GM21717 (cell line): ENCODE measurements around the gene FDXR.

Experiments used
- ATAC-seq: cut with Tn5 transposase; IDR thresholded peaks from one replicate; pipeline ENCODE4 v1.9.1; 2021; ENCODE audit warnings: mild to moderate bottlenecking, moderate library complexity; ENCODE audit not compliant: unreplicated experiment

FDXR gene

GRCh38 chr17:74859459-74860228, 13.2 kb downstream of the FDXR start, which contains the start of gene GRIN2C:
Gene GRIN2C, minus strand, starts transcription at chr17:74859885. Its CDS starts 4,793 bp downstream, at chr17:74855092.
- ATAC-seq, result no peak

GRCh38 chr17:74858672-74859458, 13.9 kb downstream of the FDXR start:
- no peak for ATAC-seq

GRCh38 chr17:74857191-74857590, 15.6 kb downstream of the FDXR start:
- no peak for ATAC-seq

- no peak for ATAC-seq
These were observed 16.7 kb downstream of the FDXR start for GRCh38 chr17:74856112-74856511.

GRCh38 chr17:74855323-74855722, 17.5 kb downstream of the FDXR start:
- no peak for ATAC-seq

GRCh38 chr17:74854792-74855191, 18.0 kb downstream of the FDXR start:
- no peak for ATAC-seq

GRCh38 chr17:74853669-74854068, 19.1 kb downstream of the FDXR start:
- ATAC-seq, result no peak

- ATAC-seq, result no peak
These were observed 19.8 kb downstream of the FDXR start for GRCh38 chr17:74853048-74853397.

- no peak for ATAC-seq
These were observed 20.4 kb downstream of the FDXR start for GRCh38 chr17:74852237-74853047.

GRCh38 chr17:74851612-74852236, 21.1 kb downstream of the FDXR start:
- no peak for ATAC-seq

GRCh38 chr17:74850914-74851313, 21.9 kb downstream of the FDXR start:
- ATAC-seq, result no peak

GRCh38 chr17:74850310-74850709, 22.5 kb downstream of the FDXR start:
- no peak for ATAC-seq

- no peak for ATAC-seq
These were observed 24.0 kb downstream of the FDXR start for GRCh38 chr17:74848656-74849399.

- no peak for ATAC-seq
These were observed 26.2 kb downstream of the FDXR start for GRCh38 chr17:74846621-74847020.

- no peak for ATAC-seq
These were observed 29.5 kb downstream of the FDXR start for GRCh38 chr17:74843352-74843627.

- ATAC-seq, result no peak
These were observed 30.0 kb downstream of the FDXR start for GRCh38 chr17:74842599-74843351.

GRCh38 chr17:74842146-74842598, 30.6 kb downstream of the FDXR start:
- no peak for ATAC-seq

- ATAC-seq, result no peak
These were observed 31.7 kb downstream of the FDXR start for GRCh38 chr17:74840989-74841666.
